PC-9 (cell line): Measurements from ENCODE around the gene CLEC12A. TPM values are rescaled to one million over a fixed set of nuclear protein-coding genes. Genes with fewer than 3 reads are reported as not detected.
"Not testable (repeated sequence)": the region's sequence is repeated elsewhere in the genome, so short reads cannot be mapped to it uniquely, and the experiment has no call there.

Experiments used
- BruUV-seq: library from RNA; stranded (reverse); fragments of 400-500 nt; replicated peaks from 2 replicates; lab custom pipeline; 2021; lab: Mats Ljungman, UMichigan
- CTCF ChIA-PET: fragments of 300-600 bp; sonication (Branson Sonifier 250); formaldehyde crosslinking; loops from one replicate; lab custom pipeline; 2022; ENCODE audit warnings: antibody characterized with exemption; lab: Charles Lee
- POLR2A ChIA-PET: fragments of 300-600 bp; sonication (Branson Sonifier 250); formaldehyde crosslinking; loops from one replicate; lab custom pipeline; 2022; ENCODE audit warnings: antibody characterized with exemption; ENCODE audit not compliant: unreplicated experiment; lab: Charles Lee
- DNase-seq, 2 experiments: peaks; one replicate each; pipeline versions ENCODE4 v3.0.0 to v3.0.0-alpha.2; 2015 to 2022; ENCODE audit warnings: mixed read lengths in 1 of 2
- H2AFZ ChIP-seq: fragments of 200-600 bp; sonication (generic); 2 replicates; pipeline ENCODE4 v1.8.1; 2017; ENCODE audit warnings: antibody characterized with exemption
- H3F3A ChIP-seq: fragments of 200-600 bp; sonication (generic); 2 replicates; pipeline ENCODE4 v1.8.1; 2017; ENCODE audit warnings: antibody characterized with exemption, mild to moderate bottlenecking, low read depth; ENCODE audit not compliant: insufficient read depth
- H3K27ac ChIP-seq: fragments of 200-600 bp; sonication (generic); 2 replicates; pipeline ENCODE4 v1.6.1; 2016; ENCODE audit warnings: mixed run types
- H3K27me3 ChIP-seq: fragments of 200-600 bp; sonication (generic); 2 replicates; pipeline ENCODE4 v1.6.1; 2016; ENCODE audit warnings: low read depth, mixed run types; ENCODE audit not compliant: insufficient read depth
- H3K36me3 ChIP-seq: fragments of 200-600 bp; sonication (generic); 2 replicates; pipeline ENCODE4 v1.6.1; 2016; ENCODE audit warnings: low read depth, mixed run types
- H3K4me1 ChIP-seq: fragments of 200-600 bp; sonication (generic); replicated peaks from 2 replicates; pipeline ENCODE4 v1.6.1; 2016; ENCODE audit warnings: mixed run types; ENCODE audit not compliant: insufficient read depth
- H3K4me2 ChIP-seq: fragments of 200-600 bp; sonication (generic); 2 replicates; pipeline ENCODE4 v1.6.1; 2017; ENCODE audit warnings: mixed run types
- H3K4me3 ChIP-seq: fragments of 200-600 bp; sonication (generic); 2 replicates; pipeline ENCODE4 v1.6.1; 2016; ENCODE audit warnings: mixed run types
- H3K79me2 ChIP-seq: fragments of 200-600 bp; sonication (generic); 2 replicates; pipeline ENCODE4 v1.6.1; 2017; ENCODE audit warnings: low read depth, mixed run types
- H3K9me2 ChIP-seq: fragments of 200-600 bp; sonication (generic); 2 replicates; pipeline ENCODE4 v1.8.1; 2017; ENCODE audit warnings: mild to moderate bottlenecking; ENCODE audit not compliant: insufficient read depth
- H3K9me3 ChIP-seq: fragments of 200-600 bp; sonication (generic); 2 replicates; pipeline ENCODE4 v1.8.1; 2016; ENCODE audit warnings: low read depth; ENCODE audit not compliant: insufficient read depth
- H4K20me1 ChIP-seq: fragments of 200-600 bp; sonication (generic); 2 replicates; pipeline ENCODE4 v1.8.1; 2017; ENCODE audit not compliant: insufficient read depth
- CTCF ChIP-seq: fragments of 200-600 bp; sonication (generic); conservative IDR thresholded peaks from 2 replicates; pipeline ENCODE4 v1.6.1; 2017; ENCODE audit warnings: mixed run types, antibody characterized with exemption, mild to moderate bottlenecking, moderate library complexity
- EZH2 ChIP-seq: fragments of 200-600 bp; sonication (generic); IDR thresholded peaks from 2 replicates; pipeline ENCODE4 v1.8.0; 2017; ENCODE audit warnings: antibody characterized with exemption, low read depth
- intact Hi-C: fragments of 100-400 bp; cut with micrococcal nuclease; formaldehyde crosslinking; loops from one replicate; pipeline ENCODE4 v1.10.0; 2022; ENCODE audit not compliant: unreplicated experiment
- total RNA-seq: library from RNA; stranded (reverse); gene quantifications from 2 replicates; pipeline ENCODE4 v1.2.3, GENCODE V29; 2021

Gene CLEC12A
- total RNA-seq, 1 experiment from 2014 or later = 0.55 TPM

GRCh38 chr12:9975614-9976013, 4.4 kb downstream of the CLEC12A start:
- Histone ChIP-seq H3K36me3 (no peaks in the 10 kb centered on the region), H3K9me2 (no peaks in the 10 kb centered on the region), H3K4me1 (no peaks in the 10 kb centered on the region), H3K4me2 (no peak overlapping the region), H3F3A (no peaks in the 10 kb centered on the region), H3K4me3 (no peak overlapping the region), H3K27me3 (no peaks in the 10 kb centered on the region), H3K79me2 (no peaks in the 10 kb centered on the region), H2AFZ (no peak overlapping the region), H4K20me1 (no peaks in the 10 kb centered on the region), H3K27ac (no peak overlapping the region), H3K9me3 (no peaks in the 10 kb centered on the region)
- POLR2A ChIA-PET = no interaction called here
- intact Hi-C loops = no loop called here
- no TSS peak for BruUV-seq
- CTCF ChIA-PET = no interaction called here
- no peak for DNase-seq
- TF ChIP-seq CTCF (no peak), EZH2 (no peak)

- BruUV-seq, H3K4me3 ChIP-seq, H3F3A ChIP-seq, H3K4me1 ChIP-seq, POLR2A ChIA-PET, DNase-seq, H3K27me3 ChIP-seq, H4K20me1 ChIP-seq, H3K9me2 ChIP-seq, CTCF ChIA-PET, intact Hi-C loops, H3K79me2 ChIP-seq, H3K27ac ChIP-seq, H3K4me2 ChIP-seq, H3K9me3 ChIP-seq, H2AFZ ChIP-seq, H3K36me3 ChIP-seq: not testable (repeated sequence)
Measured at GRCh38 chr12:9976626-9977025, 5.4 kb downstream of the CLEC12A start.

GRCh38 chr12:9977916-9978315, 6.7 kb downstream of the CLEC12A start:
- no peak for DNase-seq
- H3K27ac ChIP-seq = no peak overlapping the region
- intact Hi-C loops = no loop called here
- no peaks in the 10 kb centered on the region for H3K4me1 ChIP-seq
- H3K9me3 ChIP-seq = no peaks in the 10 kb centered on the region
- no peak overlapping the region for H3K4me2 ChIP-seq
- ChIA-PET POLR2A (no interaction called here), CTCF (no interaction called here)
- no peaks in the 10 kb centered on the region for H3K27me3 ChIP-seq
- no peaks in the 10 kb centered on the region for H3K36me3 ChIP-seq
- H3K79me2 ChIP-seq = no peaks in the 10 kb centered on the region
- BruUV-seq = no TSS peak
- no peak overlapping the region for H2AFZ ChIP-seq
- no peaks in the 10 kb centered on the region for H3F3A ChIP-seq
- no peaks in the 10 kb centered on the region for H3K9me2 ChIP-seq
- H3K4me3 ChIP-seq = no peak overlapping the region
- no peak for TF ChIP-seq CTCF
- TF ChIP-seq EZH2 = no peak
- no peaks in the 10 kb centered on the region for H4K20me1 ChIP-seq

- H3K27me3 ChIP-seq = no peaks in the 10 kb centered on the region
- CTCF ChIA-PET = no interaction called here
- DNase-seq = no peak
- no peaks in the 10 kb centered on the region for H3K36me3 ChIP-seq
- no peaks in the 10 kb centered on the region for H3K9me2 ChIP-seq
- no TSS peak for BruUV-seq
- H3K27ac ChIP-seq = no peak overlapping the region
- no peaks in the 10 kb centered on the region for H3K4me1 ChIP-seq
- no peak overlapping the region for H2AFZ ChIP-seq
- POLR2A ChIA-PET = no interaction called here
- no peak overlapping the region for H3K4me3 ChIP-seq
- H3K4me2 ChIP-seq = no peak overlapping the region
- H3K9me3 ChIP-seq = no peaks in the 10 kb centered on the region
- H4K20me1 ChIP-seq = no peaks in the 10 kb centered on the region
- TF ChIP-seq EZH2 (no peak), CTCF (no peak)
- no peaks in the 10 kb centered on the region for H3K79me2 ChIP-seq
- intact Hi-C loops = no loop called here
- H3F3A ChIP-seq = no peaks in the 10 kb centered on the region
Measured at GRCh38 chr12:9980126-9980525, 8.9 kb downstream of the CLEC12A start.
